ENCODE measurements around the gene EMX1.

The EMX1 gene

DNA sequence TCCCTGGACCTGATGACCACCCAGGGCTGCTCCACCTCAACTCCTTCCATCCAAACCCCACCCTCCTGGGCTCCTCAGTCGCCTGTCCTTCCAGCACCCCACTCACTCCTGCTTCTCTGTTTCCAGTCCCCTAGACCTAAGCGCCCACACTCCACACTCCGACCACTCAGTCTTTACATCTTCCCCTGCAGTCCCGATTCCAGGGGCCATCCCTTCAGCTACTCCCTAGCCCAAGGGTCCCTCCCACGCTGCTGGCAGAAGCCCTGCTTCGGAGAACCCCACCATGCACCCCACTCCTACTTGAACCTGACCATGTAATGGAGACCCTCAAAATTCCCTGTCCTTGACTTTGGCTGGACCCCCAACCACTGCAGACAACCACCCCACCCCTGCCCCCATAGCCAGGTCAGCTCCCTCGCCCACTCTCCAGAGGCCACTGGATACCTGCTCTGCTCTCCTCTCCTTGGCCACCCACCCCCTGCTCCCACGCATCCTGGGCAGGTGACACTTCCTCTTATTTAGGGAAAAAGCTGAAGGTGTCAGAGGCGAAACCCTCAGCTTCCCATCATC, 28.2 kb downstream of the EMX1 start:
- Histone ChIP-seq H3K9me3 (ENCODE audit: control insufficient read depth, low read length) (no peaks in the 10 kb centered on the region), H3K4me3 (ENCODE audit: extremely low read depth, insufficient read depth, low read length, poor library complexity, severe bottlenecking) (no peak overlapping the region), H3K27ac (ENCODE audit: low read depth, low read length, severe bottlenecking) (no peak overlapping the region), H3K4me1 (ENCODE audit: control insufficient read depth, insufficient read depth, low read length, poor library complexity, severe bottlenecking) (peaks cover 23% of the 10 kb centered on the region), H3K36me3 (ENCODE audit: control insufficient read depth, insufficient read depth, low read length) (no peaks in the 10 kb centered on the region)
- 95 to 96% methylated on average over 6 to 8 of the region's 9 CpGs for WGBS, 2 experiments (ENCODE audit: insufficient coverage in 2 of 2)

DNA sequence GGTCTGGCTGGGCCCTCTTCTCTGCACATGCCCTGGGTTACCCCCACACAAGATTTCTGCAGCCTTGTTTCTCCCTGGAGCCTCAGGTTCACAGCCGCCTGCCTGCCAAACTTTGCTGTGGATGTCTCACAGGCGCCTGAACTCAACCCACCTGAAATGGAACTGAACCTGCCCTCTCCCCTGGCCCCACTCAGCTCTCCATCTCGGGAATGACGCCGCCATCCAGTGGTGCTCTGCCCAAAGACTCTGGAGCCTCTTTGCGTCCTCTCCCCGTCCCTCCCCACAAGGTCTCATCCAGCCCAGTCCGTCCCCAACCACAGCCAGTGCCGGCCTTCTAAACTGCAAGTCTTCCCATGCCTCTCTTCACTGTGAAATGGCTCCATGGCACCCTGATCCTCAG, 29.1 kb downstream of the EMX1 start:
- Histone ChIP-seq H3K4me1 (ENCODE audit: control insufficient read depth, insufficient read depth, low read length, poor library complexity, severe bottlenecking) (peaks cover 14% of the 10 kb centered on the region), H3K27ac (ENCODE audit: low read depth, low read length, severe bottlenecking) (no peak overlapping the region), H3K9me3 (ENCODE audit: control insufficient read depth, low read length) (no peaks in the 10 kb centered on the region), H3K36me3 (ENCODE audit: control insufficient read depth, insufficient read depth, low read length) (no peaks in the 10 kb centered on the region), H3K4me3 (ENCODE audit: extremely low read depth, insufficient read depth, low read length, poor library complexity, severe bottlenecking) (no peak overlapping the region)
- 90 to 93% methylated on average over 9 of the region's 9 CpGs for WGBS, 2 experiments (ENCODE audit: insufficient coverage in 2 of 2)

DNA sequence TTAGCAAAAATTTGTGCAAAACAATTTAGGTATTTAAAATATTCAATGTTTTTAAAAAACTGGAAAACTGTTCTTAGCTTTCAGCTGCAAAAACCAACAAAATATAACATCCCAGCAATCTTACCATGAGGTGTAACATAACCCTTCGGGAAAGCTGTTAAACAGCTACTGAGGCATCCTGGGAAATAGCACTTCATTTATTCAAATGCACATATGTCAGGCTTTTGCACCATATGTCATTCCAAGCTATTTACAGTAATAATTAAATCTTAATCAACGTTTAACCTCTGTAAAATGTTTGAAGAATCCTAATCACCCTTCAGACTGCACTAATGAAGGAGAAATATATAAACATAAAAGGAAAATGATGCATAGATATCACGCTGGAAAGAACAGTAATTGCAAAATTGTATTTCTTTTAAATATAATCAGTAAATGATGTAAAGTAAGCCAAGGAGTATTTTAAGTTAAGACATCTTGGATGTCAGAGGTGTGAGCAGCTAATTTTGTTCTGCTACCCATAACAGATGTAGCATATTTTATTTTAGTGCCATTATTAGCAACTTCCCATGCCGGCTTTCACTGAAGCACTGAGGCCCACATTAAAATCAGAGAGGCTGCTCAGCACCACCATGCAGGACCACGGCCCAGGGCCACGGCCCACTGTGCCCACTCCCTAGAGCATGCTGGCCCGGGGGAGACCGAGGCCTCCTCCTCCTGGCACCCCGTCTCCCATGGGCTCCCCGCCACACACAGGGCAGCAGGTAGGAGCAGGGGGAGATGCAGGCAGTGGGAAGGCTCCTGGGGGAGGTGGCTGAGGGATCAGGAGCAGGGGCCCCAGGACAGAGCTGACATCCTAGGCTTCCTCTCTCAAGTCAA, 30.9 kb downstream of the EMX1 start:
- H3K4me3 ChIP-seq (ENCODE audit: extremely low read depth, insufficient read depth, low read length, poor library complexity, severe bottlenecking), result no peak overlapping the region
- no peaks in the 10 kb centered on the region for H3K36me3 ChIP-seq (ENCODE audit: control insufficient read depth, insufficient read depth, low read length)
- no peak overlapping the region for H3K27ac ChIP-seq (ENCODE audit: low read depth, low read length, severe bottlenecking)
- no peaks in the 10 kb centered on the region for H3K4me1 ChIP-seq (ENCODE audit: control insufficient read depth, insufficient read depth, low read length, poor library complexity, severe bottlenecking)
- WGBS, 2 experiments (ENCODE audit: insufficient coverage in 2 of 2), result 93 to 97% methylated on average over 2 to 3 of the region's 10 CpGs
- H3K9me3 ChIP-seq (ENCODE audit: control insufficient read depth, low read length), result no peaks in the 10 kb centered on the region

DNA sequence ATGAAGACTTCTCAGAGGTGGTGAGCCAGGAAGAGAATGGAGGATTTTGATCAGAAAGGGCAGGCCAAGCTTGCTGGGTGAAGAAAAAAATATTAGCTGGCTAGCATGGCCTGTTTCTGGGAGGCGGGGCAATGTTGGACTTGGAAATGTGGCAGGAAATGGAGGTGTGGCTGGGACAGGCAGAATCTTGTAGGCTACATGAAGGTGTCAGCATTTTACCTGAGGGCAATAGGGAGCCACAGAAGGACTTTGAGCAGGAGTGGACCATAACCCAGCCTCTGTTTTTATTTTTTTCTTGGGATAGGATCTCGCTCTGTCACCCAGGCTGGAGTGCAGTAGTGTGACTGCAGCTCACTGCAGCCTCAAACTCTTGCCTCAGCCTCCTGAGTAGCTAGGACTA, 31.7 kb downstream of the EMX1 start:
- 83 to 100% methylated on average over 1 of the region's 2 CpGs for WGBS, 2 experiments (ENCODE audit: insufficient coverage in 2 of 2)
- Histone ChIP-seq H3K9me3 (ENCODE audit: control insufficient read depth, low read length) (no peaks in the 10 kb centered on the region), H3K27ac (ENCODE audit: low read depth, low read length, severe bottlenecking) (no peak overlapping the region), H3K36me3 (ENCODE audit: control insufficient read depth, insufficient read depth, low read length) (no peaks in the 10 kb centered on the region), H3K4me3 (ENCODE audit: extremely low read depth, insufficient read depth, low read length, poor library complexity, severe bottlenecking) (no peak overlapping the region), H3K4me1 (ENCODE audit: control insufficient read depth, insufficient read depth, low read length, poor library complexity, severe bottlenecking) (no peaks in the 10 kb centered on the region)

DNA sequence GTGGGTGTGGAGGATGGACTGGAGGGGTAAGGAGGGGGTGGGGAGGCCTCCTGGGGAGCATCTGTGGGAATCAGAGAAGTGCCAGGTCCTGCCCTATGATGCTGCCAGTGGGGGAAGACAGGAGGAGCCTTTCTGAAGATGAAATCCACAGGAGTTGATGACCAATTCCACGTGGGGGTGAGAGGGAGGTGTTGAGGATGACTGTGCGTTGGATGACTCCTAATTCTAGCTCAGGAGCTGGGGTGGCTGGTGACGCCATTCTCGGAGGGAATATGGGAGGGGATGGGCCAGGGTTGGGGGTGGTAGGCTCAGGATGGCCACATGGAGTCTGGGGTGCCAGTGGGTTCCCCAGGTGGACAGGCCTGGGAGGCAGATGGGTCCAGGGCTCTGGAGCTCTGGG, 32.3 kb downstream of the EMX1 start:
- Histone ChIP-seq H3K4me3 (ENCODE audit: extremely low read depth, insufficient read depth, low read length, poor library complexity, severe bottlenecking) (no peak overlapping the region), H3K4me1 (ENCODE audit: control insufficient read depth, insufficient read depth, low read length, poor library complexity, severe bottlenecking) (no peaks in the 10 kb centered on the region), H3K27ac (ENCODE audit: low read depth, low read length, severe bottlenecking) (no peak overlapping the region), H3K36me3 (ENCODE audit: control insufficient read depth, insufficient read depth, low read length) (no peaks in the 10 kb centered on the region), H3K9me3 (ENCODE audit: control insufficient read depth, low read length) (no peaks in the 10 kb centered on the region)
- WGBS, 2 experiments (ENCODE audit: insufficient coverage in 2 of 2), result 78 to 88% methylated on average over 4 of the region's 4 CpGs

DNA sequence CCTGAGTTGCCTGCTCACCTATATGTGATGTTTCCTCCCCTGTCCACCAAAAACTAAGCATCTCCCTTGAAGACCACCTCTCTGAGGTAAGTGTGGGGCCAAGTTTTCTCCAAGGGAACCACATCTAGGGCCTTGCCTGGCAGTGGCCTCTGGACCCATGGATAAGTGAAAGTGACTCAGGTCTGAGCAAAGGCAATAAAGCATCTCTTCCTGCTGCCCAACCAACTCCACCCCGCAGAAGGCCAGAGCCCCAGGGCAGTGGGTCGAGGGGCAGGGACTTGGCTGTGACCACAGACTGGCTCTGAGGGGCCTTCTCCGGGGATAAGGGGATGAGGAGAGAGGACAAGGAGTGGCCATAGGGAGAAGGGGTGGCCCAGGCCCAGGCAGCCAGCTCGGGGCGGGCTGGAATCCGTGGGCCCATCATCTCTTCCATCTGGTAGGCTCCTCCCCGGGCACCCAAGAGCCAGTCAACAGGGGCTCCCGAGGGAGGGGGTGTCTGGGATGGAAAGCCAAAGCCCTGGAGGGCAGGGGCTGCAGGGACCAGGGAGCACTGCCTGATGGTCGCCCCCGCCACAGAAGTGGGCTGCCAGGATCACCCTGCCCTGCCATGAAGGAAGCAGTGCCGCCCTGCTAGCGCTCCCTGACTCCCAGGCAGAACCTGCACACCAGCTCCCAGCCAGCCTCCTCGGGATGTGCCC, 33.4 kb downstream of the EMX1 start:
- Histone ChIP-seq H3K9me3 (ENCODE audit: control insufficient read depth, low read length) (no peaks in the 10 kb centered on the region), H3K27ac (ENCODE audit: low read depth, low read length, severe bottlenecking) (no peak overlapping the region), H3K4me1 (ENCODE audit: control insufficient read depth, insufficient read depth, low read length, poor library complexity, severe bottlenecking) (peaks cover 3% of the 10 kb centered on the region), H3K36me3 (ENCODE audit: control insufficient read depth, insufficient read depth, low read length) (no peaks in the 10 kb centered on the region), H3K4me3 (ENCODE audit: extremely low read depth, insufficient read depth, low read length, poor library complexity, severe bottlenecking) (no peak overlapping the region)
- WGBS, 2 experiments (ENCODE audit: insufficient coverage in 2 of 2), result 82 to 89% methylated on average over 9 to 11 of the region's 13 CpGs

DNA sequence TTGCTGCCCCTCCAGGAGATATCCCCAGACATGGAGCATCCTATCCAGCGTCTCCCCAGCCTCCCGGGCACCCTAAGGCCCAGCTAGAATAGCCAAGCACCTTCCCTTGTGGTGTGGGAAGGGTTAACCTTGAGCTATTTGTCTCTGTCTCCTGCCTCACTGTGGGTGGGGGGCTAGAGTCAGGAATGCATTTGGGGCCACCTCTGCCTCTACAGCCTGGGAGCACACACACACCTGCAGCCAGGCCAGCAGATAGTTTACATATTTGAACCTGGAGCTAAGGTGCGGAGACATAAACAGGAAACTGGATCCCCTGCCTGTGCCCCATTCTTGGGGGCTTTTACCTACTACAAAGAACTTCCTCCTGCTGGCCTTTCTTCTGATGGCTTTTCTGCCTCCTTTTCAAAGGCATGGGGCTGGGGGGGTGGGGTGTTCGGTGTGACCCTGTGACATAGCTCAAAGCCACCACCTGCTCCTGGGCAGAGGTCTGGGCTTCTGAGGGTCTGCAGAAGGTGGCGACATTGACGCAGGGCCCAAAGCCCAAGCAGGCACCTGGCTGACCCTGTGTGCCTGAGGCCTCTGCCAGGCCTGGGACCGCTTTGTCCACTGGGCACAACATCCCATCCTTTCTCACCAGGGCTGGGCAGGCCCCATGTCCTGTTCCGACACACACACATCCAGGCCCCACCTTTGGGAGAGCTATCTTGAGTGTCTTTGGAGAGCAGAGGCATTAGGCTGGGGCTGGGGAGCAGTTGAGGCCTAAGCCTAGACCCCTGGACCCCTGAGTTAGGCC, 34.2 kb downstream of the EMX1 start:
- Histone ChIP-seq H3K4me1 (ENCODE audit: control insufficient read depth, insufficient read depth, low read length, poor library complexity, severe bottlenecking) (peaks cover 3% of the 10 kb centered on the region), H3K4me3 (ENCODE audit: extremely low read depth, insufficient read depth, low read length, poor library complexity, severe bottlenecking) (no peak overlapping the region), H3K27ac (ENCODE audit: low read depth, low read length, severe bottlenecking) (no peak overlapping the region), H3K9me3 (ENCODE audit: control insufficient read depth, low read length) (no peaks in the 10 kb centered on the region), H3K36me3 (ENCODE audit: control insufficient read depth, insufficient read depth, low read length) (no peaks in the 10 kb centered on the region)
- 64 to 69% methylated on average over 3 to 4 of the region's 8 CpGs for WGBS, 2 experiments (ENCODE audit: insufficient coverage in 2 of 2)

DNA sequence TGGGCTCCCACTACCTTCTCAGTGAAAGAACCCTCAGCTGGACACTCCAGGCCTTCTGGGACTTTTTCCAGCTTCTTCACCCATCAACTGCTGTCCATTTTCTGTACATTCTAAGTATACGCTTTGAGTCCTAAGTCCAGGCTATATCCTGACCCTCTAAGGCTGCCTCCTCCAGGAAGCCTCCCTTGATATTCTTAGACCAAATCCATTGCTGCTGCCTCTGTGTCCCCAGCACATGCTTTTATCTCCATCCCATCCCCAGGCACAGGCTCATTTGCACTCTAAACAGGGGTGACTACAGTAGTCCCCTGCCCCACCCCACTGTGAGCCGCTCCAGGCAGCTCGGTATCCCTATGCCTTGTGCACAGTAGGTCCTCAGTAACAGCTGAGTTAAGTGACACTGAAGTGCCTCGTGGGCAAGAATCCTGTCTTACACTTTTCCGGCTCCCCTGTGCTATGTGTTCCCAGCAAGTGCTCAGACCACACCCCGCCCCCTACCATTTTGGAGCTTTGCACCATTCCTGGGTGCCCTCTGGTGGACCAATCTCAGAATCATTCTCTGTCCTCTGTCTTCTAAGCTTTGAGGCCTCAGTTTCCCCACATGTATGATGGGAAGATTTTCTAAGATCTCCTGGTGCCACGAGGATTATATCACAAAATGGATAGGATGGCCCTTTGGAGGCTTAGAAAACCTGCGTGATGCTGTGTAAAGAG, 34.9 kb downstream of the EMX1 start:
- Histone ChIP-seq H3K4me1 (ENCODE audit: control insufficient read depth, insufficient read depth, low read length, poor library complexity, severe bottlenecking) (peaks cover 3% of the 10 kb centered on the region), H3K4me3 (ENCODE audit: extremely low read depth, insufficient read depth, low read length, poor library complexity, severe bottlenecking) (no peak overlapping the region), H3K36me3 (ENCODE audit: control insufficient read depth, insufficient read depth, low read length) (no peaks in the 10 kb centered on the region), H3K27ac (ENCODE audit: low read depth, low read length, severe bottlenecking) (no peak overlapping the region), H3K9me3 (ENCODE audit: control insufficient read depth, low read length) (no peaks in the 10 kb centered on the region)
- WGBS, 2 experiments (ENCODE audit: insufficient coverage in 2 of 2), result 76 to 84% methylated on average over 7 to 8 of the region's 8 CpGs

DNA sequence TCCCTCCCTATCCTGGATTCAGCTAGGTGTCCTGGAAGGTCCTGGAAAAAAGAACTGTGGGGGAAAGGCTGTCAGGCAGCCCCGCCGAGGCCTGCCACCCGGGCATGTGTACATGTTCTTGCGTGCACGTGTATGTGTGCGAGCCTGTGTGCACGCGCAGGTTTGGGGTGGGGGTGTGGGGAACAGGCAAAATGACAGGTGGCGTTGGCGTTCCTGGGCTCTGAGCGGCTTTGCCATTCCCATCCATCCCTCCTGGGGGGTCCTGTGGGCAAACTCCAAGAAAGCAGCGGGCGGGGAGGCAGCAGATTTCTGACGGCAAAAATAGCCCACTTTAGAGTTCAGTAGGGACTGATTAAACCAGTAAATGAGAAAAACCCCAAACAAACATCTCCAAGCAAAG, 35.6 kb downstream of the EMX1 start:
- Histone ChIP-seq H3K9me3 (ENCODE audit: control insufficient read depth, low read length) (no peaks in the 10 kb centered on the region), H3K4me3 (ENCODE audit: extremely low read depth, insufficient read depth, low read length, poor library complexity, severe bottlenecking) (no peak overlapping the region), H3K36me3 (ENCODE audit: control insufficient read depth, insufficient read depth, low read length) (no peaks in the 10 kb centered on the region), H3K27ac (ENCODE audit: low read depth, low read length, severe bottlenecking) (no peak overlapping the region), H3K4me1 (ENCODE audit: control insufficient read depth, insufficient read depth, low read length, poor library complexity, severe bottlenecking) (peaks cover 3% of the 10 kb centered on the region)
- 100% methylated on average over 3 to 8 of the region's 14 CpGs for WGBS, 2 experiments (ENCODE audit: insufficient coverage in 2 of 2)

DNA sequence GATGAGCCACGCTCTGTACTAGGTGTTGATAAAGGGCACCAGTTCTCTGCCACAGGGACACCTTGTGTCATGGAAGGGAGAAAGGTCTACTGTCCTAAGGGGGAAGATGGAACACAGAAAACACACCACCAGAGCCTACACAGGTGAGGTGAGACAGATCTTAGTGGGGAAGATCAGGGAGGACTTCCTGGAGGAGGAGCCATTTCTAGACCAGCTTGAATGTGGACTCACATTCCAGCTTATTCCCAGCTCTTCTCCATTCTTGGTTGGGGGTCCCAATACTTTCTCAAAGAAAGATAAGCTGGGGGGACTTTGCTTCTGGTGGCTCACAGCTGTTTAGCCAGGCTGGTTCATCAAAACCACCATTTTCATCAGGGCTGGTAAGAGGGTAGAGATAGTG, 36.2 kb downstream of the EMX1 start:
- Histone ChIP-seq H3K27ac (ENCODE audit: low read depth, low read length, severe bottlenecking) (no peak overlapping the region), H3K4me3 (ENCODE audit: extremely low read depth, insufficient read depth, low read length, poor library complexity, severe bottlenecking) (no peak overlapping the region), H3K36me3 (ENCODE audit: control insufficient read depth, insufficient read depth, low read length) (no peaks in the 10 kb centered on the region), H3K9me3 (ENCODE audit: control insufficient read depth, low read length) (no peaks in the 10 kb centered on the region), H3K4me1 (ENCODE audit: control insufficient read depth, insufficient read depth, low read length, poor library complexity, severe bottlenecking) (peaks cover 3% of the 10 kb centered on the region)
- 100% methylated on average over 1 of the region's 1 CpG for WGBS, 2 experiments (ENCODE audit: insufficient coverage in 2 of 2)
